ENCODE data around the gene MED15.
A peak's percentile ranks its signal among the peaks of the same experiment; 100 is the strongest.

The MED15 gene

DNA sequence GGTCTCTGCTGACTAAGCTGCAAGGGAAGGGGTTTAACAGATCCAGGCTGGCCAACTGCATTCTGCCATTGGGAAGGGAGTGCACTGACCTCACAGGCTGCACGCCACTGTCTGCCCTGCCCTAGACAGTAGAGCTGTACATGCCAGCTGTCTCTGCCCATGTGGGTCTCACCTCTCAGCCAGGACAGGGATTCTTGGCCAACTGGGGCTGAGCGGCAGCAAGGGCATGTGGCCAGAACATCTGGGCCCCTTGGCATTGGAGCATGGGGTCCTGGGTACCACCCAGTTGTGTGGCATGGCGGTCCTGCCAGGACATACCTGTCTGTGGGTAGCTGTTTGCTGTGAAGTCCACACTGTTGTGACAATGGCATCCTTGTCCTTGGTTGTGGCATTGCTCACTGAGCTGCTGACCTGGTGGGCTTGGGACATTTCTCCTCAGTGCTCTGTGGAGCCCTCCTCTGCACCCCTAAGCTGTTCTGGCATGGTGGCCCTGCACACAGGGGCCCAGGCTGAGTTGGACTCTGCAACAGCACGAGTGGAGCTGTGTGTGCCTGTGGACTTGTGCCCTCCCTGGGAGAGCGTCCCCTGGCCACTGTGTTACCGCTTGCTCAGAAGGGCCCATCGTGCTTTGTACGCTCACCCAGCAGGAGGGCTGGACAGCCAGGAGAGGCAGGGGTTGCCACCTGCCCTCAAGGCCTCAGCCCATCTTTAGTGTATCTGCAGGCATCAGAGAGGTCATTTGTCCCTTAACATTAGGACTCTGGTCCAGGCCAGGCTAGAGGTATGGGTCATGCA lies 46.7 kb downstream of the MED15 start:
- no peak for DNase-seq

DNA sequence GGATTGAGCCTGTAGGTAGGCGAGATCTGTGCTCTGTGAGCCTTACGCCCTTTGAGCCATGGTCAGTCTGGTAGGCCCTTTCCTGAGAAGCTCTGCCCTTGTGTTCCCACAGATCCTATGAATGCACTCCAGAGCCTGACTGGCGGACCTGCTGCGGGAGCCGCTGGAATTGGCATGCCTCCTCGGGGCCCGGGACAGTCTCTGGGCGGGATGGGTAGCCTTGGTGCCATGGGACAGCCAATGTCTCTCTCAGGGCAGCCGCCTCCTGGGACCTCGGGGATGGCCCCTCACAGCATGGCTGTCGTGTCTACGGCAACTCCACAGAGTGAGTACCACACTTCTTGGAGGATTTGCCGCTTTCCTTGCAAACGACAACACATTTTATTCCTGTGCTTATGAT lies 47.4 kb downstream of the MED15 start:
- no peak for DNase-seq

DNA sequence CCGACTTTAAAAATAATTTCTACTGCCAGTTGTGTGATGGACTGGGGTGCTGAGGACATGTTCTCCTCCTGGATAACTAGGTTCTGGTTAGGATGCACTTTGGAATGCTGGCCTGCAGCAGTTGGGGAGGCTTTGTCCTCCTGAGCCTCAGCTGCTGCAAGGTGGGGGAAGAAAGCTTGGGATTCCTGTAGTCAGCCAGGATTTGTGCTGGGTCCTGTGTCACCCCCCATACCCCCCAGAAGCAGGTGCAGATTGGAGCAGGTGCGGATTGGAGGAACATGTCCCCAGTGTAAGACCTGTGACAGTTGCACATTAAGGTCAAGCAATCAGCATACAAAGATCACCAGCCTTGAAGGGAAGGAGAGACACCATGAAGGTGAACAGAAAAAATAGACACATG lies 51.1 kb downstream of the MED15 start:
- no peak for DNase-seq

DNA sequence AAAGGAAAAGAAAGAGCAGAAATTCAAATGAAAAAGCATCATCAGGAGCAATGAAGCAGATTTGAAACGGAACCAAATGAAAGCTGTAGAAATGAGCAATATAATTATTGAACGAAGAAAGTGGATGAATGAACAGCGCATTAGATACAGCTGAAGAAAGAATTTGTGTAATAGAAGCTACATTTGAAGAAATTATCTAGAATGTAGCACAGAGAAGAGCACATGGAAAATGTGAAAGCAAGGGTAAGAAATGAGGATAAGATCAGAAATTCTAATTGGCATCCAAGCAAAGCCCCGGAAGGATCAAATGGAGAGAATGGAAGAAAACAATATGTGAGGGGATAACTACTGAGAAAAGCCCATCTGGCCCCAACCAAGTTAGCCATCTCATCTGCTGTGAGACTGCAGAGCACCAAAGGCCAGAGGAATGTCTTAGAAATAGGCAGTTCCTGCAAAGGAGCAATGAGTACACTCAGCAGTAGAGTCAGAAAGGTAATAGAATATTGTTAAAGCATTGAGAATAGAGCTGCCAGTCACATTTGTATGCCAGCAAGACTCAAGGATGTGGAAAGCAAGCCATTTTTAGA lies 51.9 kb downstream of the MED15 start:
- no peak for DNase-seq

DNA sequence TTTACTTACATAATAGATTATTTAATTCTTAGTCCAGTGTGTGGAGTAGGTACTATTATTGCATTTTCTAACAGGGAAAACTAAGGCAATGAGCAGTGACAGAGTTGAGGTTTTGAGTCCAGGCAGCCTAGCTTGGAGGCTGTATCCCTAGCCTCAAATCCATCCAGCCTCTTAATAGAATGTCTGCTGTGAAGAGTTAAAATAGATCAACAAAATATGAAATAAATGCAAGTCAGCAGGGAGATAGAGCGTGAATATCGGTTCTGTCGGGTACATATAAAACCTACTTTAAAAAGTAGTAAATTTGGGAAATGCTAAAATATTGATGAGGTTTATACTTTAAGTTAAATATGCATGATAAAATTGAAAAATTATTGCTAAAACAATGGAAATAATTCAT lies 53.3 kb downstream of the MED15 start:
- DNase-seq = no peak

DNA sequence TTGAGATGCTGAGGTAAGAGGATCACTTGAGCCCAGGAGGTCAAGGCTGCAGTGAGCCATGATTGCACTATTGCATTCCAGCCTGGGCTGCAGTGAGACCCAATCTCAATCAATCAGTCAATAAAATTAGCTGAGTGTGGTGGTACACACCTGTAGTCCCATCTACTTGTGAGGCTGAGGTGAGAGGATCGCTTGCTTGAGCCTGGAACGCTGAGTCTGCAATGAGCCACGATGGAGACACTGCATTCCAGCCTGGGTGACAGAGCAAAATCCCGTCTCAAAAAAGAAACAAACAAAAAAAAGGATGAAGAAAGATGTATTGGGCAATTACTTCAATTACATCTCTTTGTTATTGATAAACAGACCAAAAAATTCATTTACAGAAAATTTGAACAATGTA lies 54.5 kb downstream of the MED15 start:
- no peak for DNase-seq

DNA sequence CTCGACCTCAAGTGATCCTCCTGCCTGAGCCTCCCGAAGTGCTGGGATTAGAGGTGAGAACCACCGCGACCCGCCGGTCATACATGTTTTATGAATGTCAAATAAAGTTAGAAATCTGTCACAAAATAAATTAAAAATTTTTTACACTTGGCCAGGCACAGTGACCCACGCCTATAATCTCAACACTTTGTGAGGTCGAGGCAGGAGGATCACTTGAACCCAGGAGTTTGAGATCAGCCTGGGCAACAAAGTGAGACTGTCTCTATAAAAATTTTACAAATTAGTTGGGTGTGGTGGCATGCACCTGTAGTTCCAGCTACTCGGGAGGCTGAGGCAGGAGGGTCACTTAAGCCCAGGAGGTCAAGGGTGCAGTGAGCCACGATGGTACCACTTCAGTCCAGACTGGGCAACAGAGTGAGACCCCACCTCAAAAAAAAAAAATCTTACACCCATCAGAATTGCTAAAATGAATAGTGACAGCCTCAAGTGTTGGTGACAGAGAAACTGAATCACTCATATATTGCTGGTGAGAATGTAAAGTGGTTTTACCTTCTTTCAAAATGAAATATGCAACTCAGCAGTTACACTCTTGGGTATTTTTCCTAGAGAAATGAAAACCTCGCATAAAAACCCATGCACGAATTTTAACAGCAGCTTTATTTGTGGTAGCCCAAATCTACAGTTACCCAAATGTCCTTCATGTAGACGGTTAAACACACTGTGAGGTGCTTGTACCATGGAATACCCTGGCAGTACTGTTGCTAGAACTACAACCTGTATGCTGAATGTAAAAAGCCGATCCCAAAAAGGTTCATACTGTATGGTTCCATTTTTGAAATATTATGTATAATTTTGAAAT lies 55.4 kb downstream of the MED15 start:
- no peak for DNase-seq

DNA sequence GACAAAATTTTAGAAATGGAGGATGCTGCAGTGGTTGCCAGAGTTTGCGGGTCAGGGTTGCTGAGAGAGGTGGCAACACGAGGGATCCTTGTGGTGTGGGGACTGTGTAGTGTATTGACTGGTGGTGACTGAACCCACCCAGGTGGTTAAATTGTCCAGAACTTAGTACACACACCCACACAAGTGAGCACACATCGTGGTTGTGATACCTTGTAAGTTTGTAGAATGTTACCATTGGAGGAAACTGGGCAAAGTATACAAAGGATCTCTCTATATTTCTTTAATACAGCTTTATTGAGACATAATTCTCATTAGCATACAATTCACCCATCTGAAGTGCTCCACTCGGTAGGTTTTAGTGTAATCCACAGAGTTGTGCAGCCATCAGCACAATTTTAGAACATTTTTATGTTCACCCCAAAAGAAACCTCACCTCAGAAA lies 56.1 kb downstream of the MED15 start:
- no peak for DNase-seq

DNA sequence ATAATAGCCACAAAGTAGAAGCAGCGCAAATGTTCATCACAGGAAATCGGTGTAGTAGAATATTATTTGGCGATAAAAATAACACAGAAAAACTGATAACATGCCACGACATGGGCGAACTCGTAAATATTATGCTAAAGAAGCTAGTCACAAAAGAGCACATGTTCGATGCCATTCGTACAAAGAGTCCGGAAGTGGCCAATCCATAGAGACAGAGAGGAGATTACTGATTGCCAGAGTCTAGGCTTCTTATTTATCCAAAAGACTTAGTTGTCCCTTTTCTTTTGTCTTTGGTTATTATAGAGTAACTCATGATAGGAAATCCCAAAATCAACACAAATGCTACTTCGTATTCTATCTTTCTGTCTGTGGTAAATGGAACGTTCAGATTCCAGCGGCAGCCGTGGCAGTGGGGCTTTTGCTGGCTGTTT lies 56.5 kb downstream of the MED15 start:
- no peak for DNase-seq

DNA sequence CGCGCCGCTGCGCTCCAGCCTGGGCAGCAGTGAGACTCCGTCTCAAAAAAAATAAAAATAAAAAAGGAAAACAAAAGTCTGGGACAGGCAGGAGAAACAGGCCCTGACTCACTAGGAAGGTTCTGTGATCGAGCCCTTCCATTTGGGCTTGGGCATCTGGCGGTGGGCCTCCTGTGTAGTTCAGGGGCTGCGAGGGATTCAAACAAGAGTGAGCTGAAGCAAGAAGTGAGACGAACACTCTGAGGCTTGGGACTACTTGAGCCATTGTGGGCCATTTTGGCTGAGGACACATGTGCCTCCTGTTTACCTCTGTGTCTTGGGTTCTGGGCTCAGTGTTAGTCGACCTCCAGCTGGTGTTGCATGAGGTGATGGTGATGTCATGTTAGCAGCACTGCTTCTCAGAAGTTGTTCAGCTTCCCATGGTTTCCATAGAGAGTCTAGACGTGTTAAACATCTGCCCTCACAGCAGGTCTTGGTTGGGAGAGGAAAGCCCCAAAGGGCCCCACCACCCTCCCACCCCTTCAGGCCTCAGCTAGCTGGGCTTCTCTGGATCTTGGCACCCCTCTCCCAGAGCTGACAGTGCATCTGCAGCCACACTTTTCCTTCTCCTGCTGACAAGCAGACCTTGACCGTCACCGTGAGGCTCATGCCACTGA lies 57.8 kb downstream of the MED15 start:
- no peak for DNase-seq

DNA sequence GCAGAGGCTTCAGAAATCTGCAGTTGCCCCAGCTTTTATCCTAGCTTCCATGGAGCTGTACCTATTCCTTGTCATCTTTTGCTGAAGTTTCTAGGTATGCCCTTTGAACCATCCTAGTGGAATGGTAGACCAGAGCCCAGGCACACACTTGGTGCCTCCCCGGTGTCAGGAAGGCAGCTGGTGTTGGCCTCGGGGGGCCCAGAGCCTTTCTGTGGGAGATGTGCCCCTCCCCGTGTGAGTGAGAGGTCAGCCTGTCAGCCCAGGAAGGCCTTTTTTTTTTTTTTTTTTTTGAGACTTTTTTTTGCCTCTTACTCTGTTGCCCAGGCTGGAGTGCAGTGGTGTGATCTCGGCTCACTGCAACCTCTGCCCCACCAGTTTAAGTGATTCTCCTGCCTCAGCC lies 58.4 kb downstream of the MED15 start:
- DNase-seq = no peak

DNA sequence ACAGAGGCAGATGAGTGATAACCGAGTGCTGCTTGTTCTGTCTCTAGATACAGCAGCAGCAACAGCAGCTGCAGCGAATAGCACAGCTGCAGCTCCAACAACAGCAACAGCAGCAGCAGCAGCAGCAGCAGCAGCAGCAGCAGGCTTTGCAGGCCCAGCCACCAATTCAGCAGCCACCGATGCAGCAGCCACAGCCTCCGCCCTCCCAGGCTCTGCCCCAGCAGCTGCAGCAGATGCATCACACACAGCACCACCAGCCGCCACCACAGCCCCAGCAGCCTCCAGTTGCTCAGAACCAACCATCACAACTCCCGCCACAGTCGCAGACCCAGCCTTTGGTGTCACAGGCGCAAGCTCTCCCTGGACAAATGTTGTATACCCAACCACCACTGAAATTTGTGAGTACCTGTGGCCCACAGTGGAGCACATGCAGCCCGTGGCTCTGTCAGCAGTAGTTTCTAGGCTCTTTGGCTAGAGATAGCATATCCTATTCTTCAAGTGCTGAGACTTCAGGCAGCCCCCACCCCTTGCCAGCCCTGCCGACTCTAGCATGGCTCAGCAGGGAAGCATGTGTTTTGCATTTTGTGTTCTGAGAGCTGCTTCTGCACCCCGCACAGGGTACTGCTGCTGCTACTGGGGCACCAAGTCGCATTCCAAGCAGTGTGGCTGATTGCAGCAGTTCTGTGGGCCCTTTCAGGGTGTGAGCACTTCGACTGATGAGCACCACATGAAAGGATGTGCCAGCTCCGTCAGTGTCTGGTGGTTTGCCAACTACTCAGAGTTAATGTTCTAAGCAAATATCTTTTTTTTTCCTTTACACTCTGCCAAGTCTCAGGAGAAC lies 59.2 kb downstream of the MED15 start:
- no peak for DNase-seq

DNA sequence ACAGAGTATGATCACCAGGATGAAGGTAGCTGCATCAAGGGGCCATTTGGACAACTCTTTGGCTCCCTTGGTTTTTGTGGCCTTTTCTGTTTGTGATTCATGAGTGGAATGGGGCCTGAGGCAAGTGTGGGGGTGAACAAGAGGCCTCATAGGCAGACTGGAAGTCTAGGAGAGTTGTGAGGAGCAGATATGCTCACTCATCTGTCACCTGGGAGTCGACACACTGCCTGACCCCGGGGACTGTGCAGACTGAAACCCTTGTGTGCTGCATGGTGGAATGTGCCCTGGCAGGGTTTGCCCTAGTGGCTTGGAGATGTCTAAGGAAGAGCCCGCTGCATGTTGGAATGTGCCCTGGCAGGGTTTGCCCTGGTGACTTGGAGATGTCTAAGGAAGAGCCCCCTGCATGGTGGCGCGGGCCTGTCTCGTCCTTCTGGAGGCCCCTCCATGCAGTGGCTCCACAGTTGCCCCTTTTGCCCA lies 60.0 kb downstream of the MED15 start:
- no peak for DNase-seq

DNA sequence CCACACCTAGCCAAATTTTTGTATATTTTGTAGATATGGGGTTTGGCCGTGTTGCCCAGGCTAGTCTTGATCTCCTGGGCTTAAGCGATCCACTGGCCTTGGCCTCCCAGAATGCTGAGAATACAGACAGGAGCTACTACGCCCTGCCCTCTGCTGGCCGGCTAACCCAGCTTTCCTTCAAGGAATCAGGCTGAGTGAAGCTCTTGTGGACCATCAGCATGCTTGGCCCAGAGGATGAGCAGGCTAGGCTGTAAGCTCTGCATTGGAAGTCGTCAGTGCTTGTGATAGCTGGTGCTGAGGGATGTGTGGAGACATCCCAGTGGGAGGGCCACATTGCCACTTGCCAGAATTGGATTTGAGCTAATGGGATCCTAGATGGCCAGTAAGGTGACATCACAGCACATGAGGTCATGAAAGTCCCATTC lies 60.6 kb downstream of the MED15 start:
- DNase-seq = no peak

DNA sequence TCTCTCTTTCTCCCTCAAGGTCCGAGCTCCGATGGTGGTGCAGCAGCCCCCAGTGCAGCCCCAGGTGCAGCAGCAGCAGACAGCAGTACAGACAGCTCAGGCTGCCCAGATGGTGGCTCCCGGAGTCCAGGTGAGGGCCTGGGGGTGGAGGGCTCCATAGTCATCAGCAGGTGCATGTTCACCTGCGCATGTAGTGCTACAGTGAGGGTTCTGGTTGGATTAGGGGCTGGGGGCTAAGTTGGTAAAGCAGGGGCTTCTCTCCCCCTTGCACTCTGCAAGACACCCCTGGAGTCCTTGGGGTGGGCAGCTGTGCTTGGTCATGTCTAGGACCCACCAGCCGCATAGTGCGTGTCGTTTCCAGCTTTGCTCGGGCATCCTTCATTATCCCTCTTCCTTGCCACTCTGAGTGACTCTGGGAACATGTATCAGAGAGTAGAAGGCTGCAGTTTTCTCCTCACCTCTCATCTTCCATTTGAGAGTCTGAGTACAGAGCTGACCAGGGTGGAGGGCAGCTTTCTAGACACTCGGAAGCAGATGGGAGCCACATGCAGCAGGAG lies 61.2 kb downstream of the MED15 start:
- no peak for DNase-seq

DNA sequence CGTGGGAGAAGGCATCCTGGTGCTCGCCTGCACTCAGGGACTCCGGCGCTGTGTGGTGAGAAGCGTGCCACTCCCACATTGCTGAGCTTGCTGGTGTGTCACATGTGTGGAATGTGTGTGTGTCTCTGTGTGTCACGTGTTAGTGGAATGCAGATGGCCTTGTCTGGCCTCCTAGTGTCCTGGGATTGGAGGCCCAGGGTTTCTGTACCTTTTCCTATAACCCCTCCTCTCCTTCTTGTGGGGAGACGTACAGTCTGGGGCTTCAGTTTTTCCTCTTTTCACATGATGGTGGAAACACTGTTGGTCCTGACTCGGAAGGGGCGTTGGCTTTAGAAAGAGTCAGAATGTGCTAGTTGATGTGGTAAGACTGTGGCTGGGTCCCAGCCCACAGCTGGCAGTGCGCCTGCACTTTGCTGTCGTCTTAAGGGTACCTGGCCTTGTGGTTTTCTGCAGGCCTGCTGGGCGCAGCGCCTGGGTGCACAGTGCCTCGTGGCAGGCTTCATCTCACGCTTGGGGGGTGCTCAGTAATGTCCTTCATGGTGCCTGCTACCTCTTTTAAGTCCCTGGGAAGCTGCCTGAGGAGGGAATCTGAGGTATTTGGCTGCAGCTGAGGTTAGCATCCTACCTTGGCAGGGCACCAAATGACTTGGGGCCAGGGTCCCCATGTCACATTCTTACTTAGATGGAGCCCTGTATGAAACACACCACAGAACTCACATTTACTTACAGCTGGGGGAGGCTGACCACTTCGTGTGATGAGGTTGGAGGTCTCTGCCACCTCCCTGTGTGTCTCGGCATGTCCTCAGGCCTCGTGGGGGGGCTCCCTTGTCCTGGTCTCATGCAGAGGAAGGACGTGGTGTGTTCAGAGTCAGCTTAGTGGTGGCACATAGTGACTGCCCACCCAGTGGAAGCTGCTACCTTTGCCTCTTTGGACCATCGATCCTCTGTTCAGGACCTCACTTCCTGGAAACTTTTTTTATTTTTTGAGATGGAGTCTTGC lies 61.9 kb downstream of the MED15 start:
- peak in 1 of 14 donors; percentile 12 for DNase-seq

DNA sequence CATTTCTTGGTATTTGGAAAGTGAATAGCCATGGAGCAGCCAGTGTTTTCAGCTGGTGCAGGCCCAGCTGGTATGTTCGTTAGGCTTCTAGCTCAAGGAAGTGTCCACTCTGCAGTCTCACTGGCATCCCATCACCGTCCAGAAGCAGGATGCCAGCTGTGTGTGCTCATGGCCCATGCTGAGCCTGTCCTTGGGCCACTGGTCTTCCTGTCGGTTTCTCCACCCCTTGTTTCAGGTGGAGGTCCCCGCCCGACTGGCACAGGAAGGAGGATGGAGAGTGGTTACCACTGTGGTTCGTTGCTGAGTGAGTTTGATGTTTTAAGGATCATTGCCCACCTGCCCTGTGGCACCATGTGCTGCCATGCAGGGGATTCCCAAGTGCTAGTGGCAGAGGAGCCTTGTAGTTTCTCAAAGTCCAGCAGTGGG lies 63.7 kb downstream of the MED15 start:
- no peak for DNase-seq

DNA sequence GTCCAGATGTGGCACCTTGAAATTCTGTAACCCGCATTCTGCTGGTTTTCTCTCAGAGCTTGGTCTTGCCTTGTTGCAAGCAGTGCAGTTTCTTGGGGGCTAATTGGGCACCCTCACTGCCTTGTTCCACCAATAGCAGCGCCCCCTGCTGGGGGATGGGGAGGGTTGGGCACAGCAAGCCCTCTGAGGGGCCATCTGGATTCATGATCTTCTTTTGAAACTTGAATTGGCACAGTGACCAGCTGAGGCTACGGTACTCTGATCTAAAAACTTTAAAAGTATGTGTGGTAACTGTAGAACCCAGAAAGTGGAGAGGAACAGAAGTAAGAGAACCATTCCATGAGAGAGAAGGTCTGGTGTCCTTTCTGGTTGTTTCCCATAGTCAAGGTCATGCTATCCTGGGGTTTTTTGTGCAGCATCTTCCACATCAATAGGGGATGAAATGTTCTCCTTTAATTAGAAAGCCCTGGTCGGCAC lies 64.2 kb downstream of the MED15 start:
- no peak for DNase-seq

DNA sequence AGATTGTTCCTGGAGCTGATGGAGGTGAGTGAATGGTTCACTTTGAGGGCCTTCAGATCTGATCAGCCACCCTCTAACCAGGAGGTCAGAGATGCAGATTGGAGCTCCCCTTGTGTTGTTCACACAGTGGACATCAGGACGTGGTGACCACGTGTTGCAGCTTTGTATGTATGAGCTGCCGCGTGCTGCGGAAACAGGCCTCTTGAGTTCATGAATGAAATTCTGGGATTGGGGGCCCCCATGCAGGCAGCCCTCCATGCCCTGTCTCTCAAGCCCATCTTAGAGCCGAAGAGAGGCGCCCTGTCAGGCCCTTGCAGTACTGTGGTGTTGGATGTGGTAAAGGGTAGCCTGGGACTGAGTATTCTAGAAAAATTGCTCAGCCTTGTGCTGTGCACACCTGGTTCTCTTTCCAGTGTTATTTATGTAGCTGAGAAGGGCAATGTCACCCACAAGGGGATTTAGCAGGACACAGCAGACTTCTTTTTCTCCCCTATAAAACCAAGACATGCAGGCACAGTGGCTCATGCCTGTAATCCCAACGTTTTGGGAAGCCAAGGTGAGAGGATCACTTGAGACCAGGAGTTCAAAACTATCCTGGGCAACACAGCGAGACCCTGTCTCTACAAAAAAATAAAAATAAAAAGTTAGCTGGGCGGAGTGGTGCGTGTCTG lies 64.9 kb downstream of the MED15 start:
- no peak for DNase-seq
